SK-N-SH treated with all-trans-retinoic acid at 6 μM for 48 hours (cell line): ENCODE results near the gene ITPR2.

ENCODE experiments used
- ATAC-seq: fragments of 200-7000 bp; cut with Tn5 transposase; 3 replicates; pipeline ENCODE4 v1.9.1; 2020; ENCODE audit warnings: mild to moderate bottlenecking, moderate library complexity
- ARNTL ChIP-seq: fragments of 450-650 bp; formaldehyde crosslinking; IDR thresholded peaks from 2 replicates; pipeline ENCODE4 v1.5.0; 2020; ENCODE audit warnings: low read depth, mild to moderate bottlenecking, moderate library complexity, borderline replicate concordance
- BACH2 ChIP-seq: fragments of 250-450 bp; sonication (Bioruptor Pico); IDR thresholded peaks from 2 replicates; pipeline ENCODE4 v1.9.0; 2021; ENCODE audit warnings: mild to moderate bottlenecking, borderline replicate concordance
- CREB5 ChIP-seq: fragments of 250-450 bp; sonication (Bioruptor Pico); IDR thresholded peaks from 2 replicates; pipeline ENCODE4 v1.5.1; 2020; ENCODE audit warnings: low read depth, mild to moderate bottlenecking, moderate library complexity
- CSRNP3 ChIP-seq: fragments of 250-450 bp; sonication (Bioruptor Pico); IDR thresholded peaks from 2 replicates; pipeline ENCODE4 v1.5.1; 2021; ENCODE audit warnings: mild to moderate bottlenecking, moderate library complexity
- ESRRG ChIP-seq: fragments of 250-450 bp; sonication (Bioruptor Pico); IDR thresholded peaks from 2 replicates; pipeline ENCODE4 v1.6.1; 2021; ENCODE audit warnings: mild to moderate bottlenecking
- ISL1 ChIP-seq: fragments of 250-450 bp; sonication (Bioruptor Pico); IDR thresholded peaks from 2 replicates; pipeline ENCODE4 v2.1.2; 2022; ENCODE audit warnings: mild to moderate bottlenecking, moderate library complexity
- PATZ1 ChIP-seq: fragments of 250-450 bp; sonication (Bioruptor Pico); IDR thresholded peaks from 2 replicates; pipeline ENCODE4 v1.8.0; 2020; ENCODE audit warnings: mild to moderate bottlenecking, moderate library complexity, borderline replicate concordance
- PPARA ChIP-seq: fragments of 250-450 bp; sonication (Bioruptor Pico); IDR thresholded peaks from 2 replicates; pipeline ENCODE4 v1.5.0; 2020; ENCODE audit warnings: mild to moderate bottlenecking, borderline replicate concordance
- TCF4 ChIP-seq: fragments of 250-450 bp; sonication (Bioruptor Pico); IDR thresholded peaks from 2 replicates; pipeline ENCODE4 v1.8.0; 2021; ENCODE audit warnings: mild to moderate bottlenecking, moderate library complexity, borderline replicate concordance
- TOX ChIP-seq: fragments of 250-450 bp; sonication (Bioruptor Pico); IDR thresholded peaks from 2 replicates; pipeline ENCODE4 v1.8.0; 2021; ENCODE audit warnings: mild to moderate bottlenecking, moderate library complexity, borderline replicate concordance
- TSHZ2 ChIP-seq: fragments of 250-450 bp; sonication (Bioruptor Pico); IDR thresholded peaks from 2 replicates; pipeline ENCODE4 v1.5.0; 2020; ENCODE audit warnings: mild to moderate bottlenecking, moderate library complexity
- ZFP3 ChIP-seq: fragments of 250-450 bp; sonication (Bioruptor Pico); IDR thresholded peaks from 2 replicates; pipeline ENCODE4 v1.5.0; 2020; ENCODE audit warnings: mild to moderate bottlenecking, moderate library complexity
- ZFP30 ChIP-seq: fragments of 450-650 bp; formaldehyde crosslinking; IDR thresholded peaks from 2 replicates; pipeline ENCODE4 v1.5.0; 2022; ENCODE audit warnings: mild to moderate bottlenecking, moderate library complexity
- ZNF565 ChIP-seq: fragments of 450-650 bp; formaldehyde crosslinking; conservative IDR thresholded peaks from 2 replicates; pipeline ENCODE4 v1.5.0; 2020; ENCODE audit warnings: low read depth, mild to moderate bottlenecking, moderate library complexity
- ZNF70 ChIP-seq: fragments of 450-650 bp; formaldehyde crosslinking; IDR thresholded peaks from 2 replicates; pipeline ENCODE4 v1.5.0; 2020; ENCODE audit warnings: mild to moderate bottlenecking, moderate library complexity
- ZNF8 ChIP-seq: fragments of 450-650 bp; formaldehyde crosslinking; IDR thresholded peaks from 2 replicates; pipeline ENCODE4 v1.5.0; 2020; ENCODE audit warnings: mild to moderate bottlenecking, moderate library complexity

Gene ITPR2

GRCh38 chr12:26770239-26771070 is 62.5 kb downstream of the ITPR2 start:
- TF ChIP-seq BACH2 (CRISPR knock-in tag) (no peak), ZNF565 (CRISPR knock-in tag) (no peak), TSHZ2 (CRISPR knock-in tag) (no peak), ARNTL (no peak), PPARA (no peak), ISL1 (no peak), ZFP3 (no peak), TCF4 (CRISPR knock-in tag) (no peak), CREB5 (CRISPR knock-in tag) (no peak), CSRNP3 (CRISPR knock-in tag) (no peak), PATZ1 (CRISPR knock-in tag) (no peak), ZFP30 (CRISPR knock-in tag) (no peak), ZNF8 (CRISPR knock-in tag) (no peak)
- ATAC-seq = no peak

- TF ChIP-seq PATZ1 (CRISPR knock-in tag) (no peak), CREB5 (CRISPR knock-in tag) (no peak)
- TF ChIP-seq, all 23 proteins: peak for 0
- no peak for ATAC-seq
Measured at GRCh38 chr12:26769611-26770010, 63.4 kb downstream of the ITPR2 start.

- no peak for ATAC-seq
Measured at GRCh38 chr12:26768611-26769603, 64.1 kb downstream of the ITPR2 start.

More at GRCh38 chr12:26768611-26769603, 64.1 kb downstream of the ITPR2 start:
- TF ChIP-seq BACH2 (CRISPR knock-in tag) = no peak
- no peak for TF ChIP-seq TSHZ2 (CRISPR knock-in tag)
- TF ChIP-seq ESRRG = no peak
- no peak for TF ChIP-seq ZNF70
- TF ChIP-seq ZNF565 (CRISPR knock-in tag) = no peak
- TF ChIP-seq ZNF8 (CRISPR knock-in tag) = no peak
- TF ChIP-seq TCF4 (CRISPR knock-in tag) = no peak
- no peak for TF ChIP-seq CSRNP3 (CRISPR knock-in tag)
- no peak for TF ChIP-seq TOX (CRISPR knock-in tag)
